Endodermal cell (in vitro differentiated cells): ENCODE data around the gene OR1S2. TPM values are rescaled to one million over a fixed set of nuclear protein-coding genes. Genes with fewer than 3 reads are reported as not detected.

Experiments
- DNase-seq: peaks from one replicate; pipeline ENCODE4 v3.0.0-alpha.2; 2017
- H3K27ac ChIP-seq: 2 replicates; pipeline ENCODE4 v1.5.1; 2013; ENCODE audit warnings: mild to moderate bottlenecking, low read depth, low read length, moderate library complexity
- H3K27me3 ChIP-seq: 2 replicates; pipeline ENCODE4 v1.6.1; 2013; ENCODE audit warnings: mild to moderate bottlenecking, low read length, moderate library complexity; ENCODE audit not compliant: insufficient read depth, control insufficient read depth, poor library complexity, severe bottlenecking
- H3K36me3 ChIP-seq: 2 replicates; pipeline ENCODE4 v1.7.0; 2013; ENCODE audit warnings: mild to moderate bottlenecking, low read length, moderate library complexity; ENCODE audit not compliant: control insufficient read depth, insufficient read depth
- H3K4me1 ChIP-seq: one replicate; pipeline ENCODE4 v1.7.0; 2013; ENCODE audit warnings: low read length; ENCODE audit not compliant: control insufficient read depth, insufficient read depth
- H3K4me3 ChIP-seq: 2 replicates; pipeline ENCODE4 v1.5.1; 2013; ENCODE audit warnings: mild to moderate bottlenecking, low read length, moderate library complexity
- H3K9ac ChIP-seq: 2 replicates; pipeline ENCODE4 v1.6.1; 2013; ENCODE audit warnings: mild to moderate bottlenecking, low read length, moderate library complexity; ENCODE audit not compliant: poor library complexity, severe bottlenecking; ENCODE audit errors: extremely low read depth
- H3K9me3 ChIP-seq: 2 replicates; pipeline ENCODE4 v1.6.1; 2013; ENCODE audit warnings: mild to moderate bottlenecking, low read length, moderate library complexity; ENCODE audit not compliant: control insufficient read depth
- H3K27ac Mint-ChIP-seq: 2 replicates; pipeline ENCODE4 v1.8.0; 2020; ENCODE audit warnings: mixed read lengths
- H3K27me3 Mint-ChIP-seq: 2 replicates; pipeline ENCODE4 v1.8.0; 2021; ENCODE audit warnings: mild to moderate bottlenecking, mixed read lengths; ENCODE audit not compliant: insufficient read depth
- H3K36me3 Mint-ChIP-seq: 2 replicates; pipeline ENCODE4 v1.8.0; 2020; ENCODE audit warnings: low read depth, mixed read lengths
- H3K4me1 Mint-ChIP-seq: 2 replicates; pipeline ENCODE4 v1.8.0; 2020; ENCODE audit warnings: mixed read lengths
- H3K4me3 Mint-ChIP-seq: 2 replicates; pipeline ENCODE4 v1.8.0; 2020; ENCODE audit warnings: mild to moderate bottlenecking, moderate library complexity, mixed read lengths
- H3K9me3 Mint-ChIP-seq: 2 replicates; pipeline ENCODE4 v1.8.0; 2020; ENCODE audit warnings: mild to moderate bottlenecking, mixed read lengths
- CTCF ChIP-seq: fragments of 200-600 bp; sonication (generic); conservative IDR thresholded peaks from 2 replicates; pipeline ENCODE4 v1.5.0; 2021; ENCODE audit warnings: antibody characterized with exemption, mild to moderate bottlenecking
- WGBS, 2 experiments: methylation state at CpG; one replicate each; pipeline versions ENCODE4 v1.1.5 to v1.1.7; 2013; ENCODE audit warnings: missing lambda C conversion rate in 2 of 2, mixed read lengths in 1 of 2; ENCODE audit not compliant: insufficient coverage in 1 of 2, insufficient read length in 1 of 2; 5-methylcytosine and 5-hydroxymethylcytosine counted together
- total RNA-seq, 2 donors: library from RNA; stranded (reverse); fragmentation: NEBNext Ultra II Directional in 1 of 2; extraction: Animal tissue kit (Norgen Biotek cat#: 25700) in 1 of 2; gene quantifications; 2 replicates in 1 of 2; 3 replicates in 1 of 2; pipeline ENCODE4 v1.2.1, GENCODE V29; 2021

The OR1S2 gene
- total RNA-seq, 2 donors from 2014 or later, result not detected

GRCh38 chr11:58195939-58196338 lies 8.0 kb downstream of the OR1S2 start:
- TF ChIP-seq CTCF, result no peak
- H3K4me1 ChIP-seq, result no peaks in the 10 kb centered on the region
- no peaks in the 10 kb centered on the region for H3K27me3 ChIP-seq
- peaks cover 10% of the 10 kb centered on the region for H3K9me3 Mint-ChIP-seq
- no peak overlapping the region for H3K27ac ChIP-seq
- no peaks in the 10 kb centered on the region for H3K36me3 ChIP-seq
- no peaks in the 10 kb centered on the region for H3K36me3 Mint-ChIP-seq
- H3K9ac ChIP-seq, result no peak overlapping the region
- H3K9me3 ChIP-seq, result peaks cover 19% of the 10 kb centered on the region
- H3K27me3 Mint-ChIP-seq, result no peaks in the 10 kb centered on the region
- no peak overlapping the region for H3K27ac Mint-ChIP-seq
- 78% methylated on average over 2 of the region's 2 CpGs; no CpG with 5 or more reads in 1 of the 2 experiments for WGBS, 2 experiments
- DNase-seq, result no peak
- H3K4me3 ChIP-seq, result no peak overlapping the region
- no peak overlapping the region for H3K4me3 Mint-ChIP-seq
- H3K4me1 Mint-ChIP-seq, result no peaks in the 10 kb centered on the region

- Histone ChIP-seq H3K9me3 (peaks cover 18% of the 10 kb centered on the region), H3K27me3 (no peaks in the 10 kb centered on the region), H3K27ac (no peak overlapping the region), H3K9ac (no peak overlapping the region), H3K36me3 (no peaks in the 10 kb centered on the region), H3K4me3 (no peak overlapping the region), H3K4me1 (no peaks in the 10 kb centered on the region)
- H3K4me3 Mint-ChIP-seq, result no peak overlapping the region
- no peak for DNase-seq
- no peaks in the 10 kb centered on the region for H3K27me3 Mint-ChIP-seq
- H3K36me3 Mint-ChIP-seq, result no peaks in the 10 kb centered on the region
- H3K27ac Mint-ChIP-seq, result no peak overlapping the region
- peaks cover 10% of the 10 kb centered on the region for H3K9me3 Mint-ChIP-seq
- no peak for TF ChIP-seq CTCF
- H3K4me1 Mint-ChIP-seq, result no peaks in the 10 kb centered on the region
Observed at GRCh38 chr11:58193391-58193790, 10.6 kb downstream of the OR1S2 start.

GRCh38 chr11:58192229-58192628 lies 11.7 kb downstream of the OR1S2 start:
- no peak overlapping the region for H3K27ac ChIP-seq
- Mint-ChIP-seq H3K27me3 (no peaks in the 10 kb centered on the region), H3K9me3 (peaks cover 3% of the 10 kb centered on the region), H3K27ac (no peak overlapping the region), H3K36me3 (no peaks in the 10 kb centered on the region), H3K4me1 (no peaks in the 10 kb centered on the region), H3K4me3 (no peak overlapping the region)
- H3K36me3 ChIP-seq, result no peaks in the 10 kb centered on the region
- no peaks in the 10 kb centered on the region for H3K27me3 ChIP-seq
- H3K4me3 ChIP-seq, result no peak overlapping the region
- WGBS, 2 experiments, result 74 to 94% methylated on average over 2 to 3 of the region's 3 CpGs
- no peaks in the 10 kb centered on the region for H3K4me1 ChIP-seq
- no peak for DNase-seq
- peaks cover 6% of the 10 kb centered on the region for H3K9me3 ChIP-seq
- TF ChIP-seq CTCF, result no peak
- H3K9ac ChIP-seq, result no peak overlapping the region
